Measurements from ENCODE around the gene NDUFA7.
A peak's percentile ranks its signal among the peaks of the same experiment; 100 is the strongest.
"Not testable (repeated sequence)": the region's sequence is repeated elsewhere in the genome, so short reads cannot be mapped to it uniquely, and the experiment has no call there.

Gene NDUFA7

GRCh38 chr19:8322638-8322997 is 1.4 kb upstream of the NDUFA7 start:
- no peak overlapping the region for H3K4me3 ChIP-seq (ENCODE audit: low read depth in 1 of 2, low read length in 1 of 2)
- H3K9me3 ChIP-seq: no peaks in the 10 kb centered on the region
- no peak for TF ChIP-seq CTCF (IDR thresholded peaks at IDR 0.05)
- H3K4me1 ChIP-seq (ENCODE audit: control insufficient read depth in 1 of 2, insufficient read depth in 1 of 2, low read depth in 1 of 2, low read length in 1 of 2): peaks cover 19 to 24% of the 10 kb centered on the region in 2 experiments
- H3K27me3 ChIP-seq: peaks cover 18% of the 10 kb centered on the region
- peaks cover 12% of the 10 kb centered on the region for H3K36me3 ChIP-seq
- no peak overlapping the region for H3K27ac ChIP-seq

GRCh38 chr19:8321986-8322637 is 937 bp upstream of the NDUFA7 start:
- no peak for TF ChIP-seq CTCF (IDR thresholded peaks at IDR 0.05)
- Histone ChIP-seq H3K4me1 (ENCODE audit: control insufficient read depth in 1 of 2, insufficient read depth in 1 of 2, low read depth in 1 of 2, low read length in 1 of 2) (peaks cover 19 to 24% of the 10 kb centered on the region in 2 experiments), H3K27me3 (peaks cover 13% of the 10 kb centered on the region), H3K9me3 (no peaks in the 10 kb centered on the region), H3K27ac (peak overlapping the region; percentile 79), H3K4me3 (ENCODE audit: low read depth in 1 of 2, low read length in 1 of 2) (peak overlapping the region; percentile 91), H3K36me3 (peaks cover 12% of the 10 kb centered on the region)

GRCh38 chr19:8320564-8321066 is 560 bp downstream of the NDUFA7 start:
- no peaks in the 10 kb centered on the region for H3K9me3 ChIP-seq
- peaks cover 19 to 24% of the 10 kb centered on the region in 2 experiments for H3K4me1 ChIP-seq (ENCODE audit: control insufficient read depth in 1 of 2, insufficient read depth in 1 of 2, low read depth in 1 of 2, low read length in 1 of 2)
- H3K27ac ChIP-seq: peak overlapping the region; percentile 79
- H3K4me3 ChIP-seq (ENCODE audit: low read depth in 1 of 2, low read length in 1 of 2): peak overlapping the region; percentile 91
- peaks cover 25% of the 10 kb centered on the region for H3K36me3 ChIP-seq
- H3K27me3 ChIP-seq: peaks cover under 1% of the 10 kb centered on the region
- TF ChIP-seq CTCF (IDR thresholded peaks at IDR 0.05): no peak

- H3K9me3 ChIP-seq: no peaks in the 10 kb centered on the region
- H3K36me3 ChIP-seq: peaks cover 31% of the 10 kb centered on the region
- H3K4me1 ChIP-seq (ENCODE audit: control insufficient read depth in 1 of 2, insufficient read depth in 1 of 2, low read depth in 1 of 2, low read length in 1 of 2): peaks cover 19 to 24% of the 10 kb centered on the region in 2 experiments
- TF ChIP-seq CTCF (IDR thresholded peaks at IDR 0.05): no peak
- peak overlapping the region in 1 of 2 experiments; percentile 91 for H3K4me3 ChIP-seq (ENCODE audit: low read depth in 1 of 2, low read length in 1 of 2)
- H3K27me3 ChIP-seq: no peaks in the 10 kb centered on the region
- H3K27ac ChIP-seq: no peak overlapping the region
These were observed 1.2 kb downstream of the NDUFA7 start for GRCh38 chr19:8319807-8320520.

- H3K9me3 ChIP-seq; H3K4me3 ChIP-seq (ENCODE audit: low read depth in 1 of 2, low read length in 1 of 2); H3K27ac ChIP-seq; H3K27me3 ChIP-seq: not testable (repeated sequence)
- H3K4me1 ChIP-seq (ENCODE audit: control insufficient read depth in 1 of 2, insufficient read depth in 1 of 2, low read depth in 1 of 2, low read length in 1 of 2): peaks cover 19 to 24% of the 10 kb centered on the region in 2 experiments
- peaks cover 40% of the 10 kb centered on the region for H3K36me3 ChIP-seq
These were observed 2.3 kb downstream of the NDUFA7 start for GRCh38 chr19:8318835-8319234.

All from neutrophil (primary cell).